WTC11 (cell line): ENCODE measurements around the gene HHIPL1. TPM values are rescaled to one million over a fixed set of nuclear protein-coding genes. Genes with fewer than 3 reads are reported as not detected.

ENCODE experiments used
- ATAC-seq: fragments of 200-7000 bp; cut with Tn5 transposase; 2 replicates; pipeline ENCODE4 v1.10.0; 2021; ENCODE audit warnings: mild to moderate bottlenecking, moderate library complexity
- CTCF ChIA-PET: fragments of 300-600 bp; sonication (Branson Sonifier 250); formaldehyde crosslinking; loops from one replicate; lab custom pipeline; 2021; ENCODE audit warnings: antibody characterized with exemption; lab: Charles Lee
- POLR2A ChIA-PET: fragments of 350-600 bp; sonication (Branson Sonifier 250); formaldehyde crosslinking; loops from one replicate; lab custom pipeline; 2021; ENCODE audit warnings: antibody characterized with exemption; lab: Charles Lee
- DNase-seq: peaks from one replicate; pipeline ENCODE4 v3.0.0; 2021; ENCODE audit warnings: low spot score
- H3K27ac Mint-ChIP-seq: 2 replicates; pipeline ENCODE4 v1.8.0; 2021; ENCODE audit warnings: mixed read lengths
- H3K27me3 Mint-ChIP-seq: 2 replicates; pipeline ENCODE4 v1.8.0; 2021; ENCODE audit warnings: low read depth, mild to moderate bottlenecking, moderate library complexity, mixed read lengths
- H3K36me3 Mint-ChIP-seq: 2 replicates; pipeline ENCODE4 v1.8.0; 2021; ENCODE audit warnings: mixed read lengths
- H3K4me1 Mint-ChIP-seq: 2 replicates; pipeline ENCODE4 v1.8.0; 2022; ENCODE audit warnings: mixed read lengths
- H3K4me3 Mint-ChIP-seq: 2 replicates; pipeline ENCODE4 v1.8.0; 2021; ENCODE audit warnings: mild to moderate bottlenecking, moderate library complexity, mixed read lengths
- H3K9me3 Mint-ChIP-seq: 2 replicates; pipeline ENCODE4 v1.8.0; 2021; ENCODE audit warnings: mixed read lengths
- ATF1 ChIP-seq: sonication (generic); formaldehyde crosslinking; IDR thresholded peaks from 2 replicates; pipeline ENCODE4 v1.8.1; 2023; ENCODE audit warnings: mild to moderate bottlenecking, moderate library complexity, missing genetic modification reagents
- CBFB ChIP-seq: sonication (generic); formaldehyde crosslinking; IDR thresholded peaks from 2 replicates; pipeline ENCODE4 v1.8.1; 2022; ENCODE audit warnings: mild to moderate bottlenecking, low read depth, missing genetic modification reagents
- CREM ChIP-seq: sonication (generic); formaldehyde crosslinking; IDR thresholded peaks from 2 replicates; pipeline ENCODE4 v1.8.1; 2022; ENCODE audit warnings: mild to moderate bottlenecking, missing genetic modification reagents, moderate library complexity
- EMX1 ChIP-seq: fragments of 250-450 bp; sonication (Bioruptor Pico); IDR thresholded peaks from 2 replicates; pipeline ENCODE4 v1.8.0; 2021; ENCODE audit warnings: mild to moderate bottlenecking
- ETV6 ChIP-seq: sonication (generic); formaldehyde crosslinking; IDR thresholded peaks from 2 replicates; pipeline ENCODE4 v1.8.1; 2022; ENCODE audit warnings: mild to moderate bottlenecking, missing genetic modification reagents
- GRHL2 ChIP-seq: fragments of 250-450 bp; sonication (Bioruptor Pico); IDR thresholded peaks from 2 replicates; pipeline ENCODE4 v1.8.0; 2022; ENCODE audit warnings: mild to moderate bottlenecking, moderate library complexity; ENCODE audit not compliant: insufficient replicate concordance, severe bottlenecking
- MXD4 ChIP-seq: fragments of 250-450 bp; sonication (Bioruptor Pico); IDR thresholded peaks from 2 replicates; pipeline ENCODE4 v1.8.0; 2021; ENCODE audit warnings: mild to moderate bottlenecking, moderate library complexity, borderline replicate concordance
- NFYB ChIP-seq: sonication (generic); formaldehyde crosslinking; conservative IDR thresholded peaks from 2 replicates; pipeline ENCODE4 v1.8.0; 2022; ENCODE audit warnings: low read depth, missing genetic modification reagents
- OVOL2 ChIP-seq: fragments of 250-450 bp; sonication (Bioruptor Pico); IDR thresholded peaks from 2 replicates; pipeline ENCODE4 v1.9.0; 2021; ENCODE audit warnings: mild to moderate bottlenecking, borderline replicate concordance
- PRRX2 ChIP-seq: fragments of 250-450 bp; sonication (Bioruptor Pico); IDR thresholded peaks from 2 replicates; pipeline ENCODE4 v1.8.0; 2021; ENCODE audit warnings: mild to moderate bottlenecking
- TEAD4 ChIP-seq: sonication (generic); formaldehyde crosslinking; IDR thresholded peaks from 2 replicates; pipeline ENCODE4 v1.8.0; 2022; ENCODE audit warnings: mild to moderate bottlenecking, missing genetic modification reagents
- ZNF138 ChIP-seq: sonication (generic); formaldehyde crosslinking; conservative IDR thresholded peaks from 2 replicates; pipeline ENCODE4 v1.8.1; 2022; ENCODE audit warnings: mild to moderate bottlenecking, moderate library complexity, missing genetic modification reagents
- total RNA-seq: library from RNA; stranded (reverse); gene quantifications from 3 replicates; pipeline ENCODE4 v1.2.3, GENCODE V29; 2021
- TF ChIP-seq, protein P1 (sequence below): fragments of 250-450 bp; sonication (Bioruptor Pico); IDR thresholded peaks from 2 replicates; pipeline ENCODE4 v1.9.0; 2021; ENCODE audit warnings: mild to moderate bottlenecking, borderline replicate concordance
- TF ChIP-seq, protein P2 (sequence below): sonication (generic); formaldehyde crosslinking; IDR thresholded peaks from 2 replicates; pipeline ENCODE4 v1.8.1; 2022; ENCODE audit warnings: low read depth, missing genetic modification reagents, borderline replicate concordance
- TF ChIP-seq, protein P3 (sequence below): fragments of 200-600 bp; IDR thresholded peaks from 2 replicates; pipeline ENCODE4 v1.8.0; 2022; ENCODE audit warnings: antibody characterized with exemption
- TF ChIP-seq, protein P4 (sequence below): fragments of 250-450 bp; sonication (Bioruptor Pico); IDR thresholded peaks from 2 replicates; pipeline ENCODE4 v2.1.2; 2022; ENCODE audit warnings: mild to moderate bottlenecking, moderate library complexity

The HHIPL1 gene
- total RNA-seq, 1 experiment from 2014 or later = 1.5 TPM

- ATAC-seq (no peak), DNase-seq (no peak)
- H3K27ac Mint-ChIP-seq = no peak overlapping the region
- H3K27me3 Mint-ChIP-seq = peaks cover 3% of the 10 kb centered on the region; the same call in 1 of the 2 replicates
- H3K4me1 Mint-ChIP-seq = peaks cover 32% of the 10 kb centered on the region
- H3K9me3 Mint-ChIP-seq = peaks cover 15% of the 10 kb centered on the region
- CTCF ChIA-PET = interaction anchor here (2.8 kb wide), 1 partner anchor 10 kb away, joined by 12 read pairs; the partner anchor contains the start of gene CYP46A1
- no peak overlapping the region for H3K4me3 Mint-ChIP-seq
- TF ChIP-seq, protein P1, sequence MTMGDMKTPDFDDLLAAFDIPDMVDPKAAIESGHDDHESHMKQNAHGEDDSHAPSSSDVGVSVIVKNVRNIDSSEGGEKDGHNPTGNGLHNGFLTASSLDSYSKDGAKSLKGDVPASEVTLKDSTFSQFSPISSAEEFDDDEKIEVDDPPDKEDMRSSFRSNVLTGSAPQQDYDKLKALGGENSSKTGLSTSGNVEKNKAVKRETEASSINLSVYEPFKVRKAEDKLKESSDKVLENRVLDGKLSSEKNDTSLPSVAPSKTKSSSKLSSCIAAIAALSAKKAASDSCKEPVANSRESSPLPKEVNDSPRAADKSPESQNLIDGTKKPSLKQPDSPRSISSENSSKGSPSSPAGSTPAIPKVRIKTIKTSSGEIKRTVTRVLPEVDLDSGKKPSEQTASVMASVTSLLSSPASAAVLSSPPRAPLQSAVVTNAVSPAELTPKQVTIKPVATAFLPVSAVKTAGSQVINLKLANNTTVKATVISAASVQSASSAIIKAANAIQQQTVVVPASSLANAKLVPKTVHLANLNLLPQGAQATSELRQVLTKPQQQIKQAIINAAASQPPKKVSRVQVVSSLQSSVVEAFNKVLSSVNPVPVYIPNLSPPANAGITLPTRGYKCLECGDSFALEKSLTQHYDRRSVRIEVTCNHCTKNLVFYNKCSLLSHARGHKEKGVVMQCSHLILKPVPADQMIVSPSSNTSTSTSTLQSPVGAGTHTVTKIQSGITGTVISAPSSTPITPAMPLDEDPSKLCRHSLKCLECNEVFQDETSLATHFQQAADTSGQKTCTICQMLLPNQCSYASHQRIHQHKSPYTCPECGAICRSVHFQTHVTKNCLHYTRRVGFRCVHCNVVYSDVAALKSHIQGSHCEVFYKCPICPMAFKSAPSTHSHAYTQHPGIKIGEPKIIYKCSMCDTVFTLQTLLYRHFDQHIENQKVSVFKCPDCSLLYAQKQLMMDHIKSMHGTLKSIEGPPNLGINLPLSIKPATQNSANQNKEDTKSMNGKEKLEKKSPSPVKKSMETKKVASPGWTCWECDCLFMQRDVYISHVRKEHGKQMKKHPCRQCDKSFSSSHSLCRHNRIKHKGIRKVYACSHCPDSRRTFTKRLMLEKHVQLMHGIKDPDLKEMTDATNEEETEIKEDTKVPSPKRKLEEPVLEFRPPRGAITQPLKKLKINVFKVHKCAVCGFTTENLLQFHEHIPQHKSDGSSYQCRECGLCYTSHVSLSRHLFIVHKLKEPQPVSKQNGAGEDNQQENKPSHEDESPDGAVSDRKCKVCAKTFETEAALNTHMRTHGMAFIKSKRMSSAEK (CRISPR knock-in tag) = no peak
- no peak for TF ChIP-seq EMX1
- TF ChIP-seq OVOL2 (CRISPR knock-in tag) = no peak
- TF ChIP-seq GRHL2 = no peak
- TF ChIP-seq, protein P2, sequence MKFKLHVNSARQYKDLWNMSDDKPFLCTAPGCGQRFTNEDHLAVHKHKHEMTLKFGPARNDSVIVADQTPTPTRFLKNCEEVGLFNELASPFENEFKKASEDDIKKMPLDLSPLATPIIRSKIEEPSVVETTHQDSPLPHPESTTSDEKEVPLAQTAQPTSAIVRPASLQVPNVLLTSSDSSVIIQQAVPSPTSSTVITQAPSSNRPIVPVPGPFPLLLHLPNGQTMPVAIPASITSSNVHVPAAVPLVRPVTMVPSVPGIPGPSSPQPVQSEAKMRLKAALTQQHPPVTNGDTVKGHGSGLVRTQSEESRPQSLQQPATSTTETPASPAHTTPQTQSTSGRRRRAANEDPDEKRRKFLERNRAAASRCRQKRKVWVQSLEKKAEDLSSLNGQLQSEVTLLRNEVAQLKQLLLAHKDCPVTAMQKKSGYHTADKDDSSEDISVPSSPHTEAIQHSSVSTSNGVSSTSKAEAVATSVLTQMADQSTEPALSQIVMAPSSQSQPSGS = no peak
- TF ChIP-seq CREM (CRISPR knock-in tag) = no peak
- no peak for TF ChIP-seq ETV6 (CRISPR knock-in tag)
- POLR2A ChIA-PET = no interaction called here
- H3K36me3 Mint-ChIP-seq = peaks cover 8% of the 10 kb centered on the region
Observed at GRCh38 chr14:99674064-99674650, 29.2 kb downstream of the HHIPL1 start.

- TF ChIP-seq ZNF138 (CRISPR knock-in tag) (no peak), NFYB (CRISPR knock-in tag) (no peak)
- TF ChIP-seq, protein P3, sequence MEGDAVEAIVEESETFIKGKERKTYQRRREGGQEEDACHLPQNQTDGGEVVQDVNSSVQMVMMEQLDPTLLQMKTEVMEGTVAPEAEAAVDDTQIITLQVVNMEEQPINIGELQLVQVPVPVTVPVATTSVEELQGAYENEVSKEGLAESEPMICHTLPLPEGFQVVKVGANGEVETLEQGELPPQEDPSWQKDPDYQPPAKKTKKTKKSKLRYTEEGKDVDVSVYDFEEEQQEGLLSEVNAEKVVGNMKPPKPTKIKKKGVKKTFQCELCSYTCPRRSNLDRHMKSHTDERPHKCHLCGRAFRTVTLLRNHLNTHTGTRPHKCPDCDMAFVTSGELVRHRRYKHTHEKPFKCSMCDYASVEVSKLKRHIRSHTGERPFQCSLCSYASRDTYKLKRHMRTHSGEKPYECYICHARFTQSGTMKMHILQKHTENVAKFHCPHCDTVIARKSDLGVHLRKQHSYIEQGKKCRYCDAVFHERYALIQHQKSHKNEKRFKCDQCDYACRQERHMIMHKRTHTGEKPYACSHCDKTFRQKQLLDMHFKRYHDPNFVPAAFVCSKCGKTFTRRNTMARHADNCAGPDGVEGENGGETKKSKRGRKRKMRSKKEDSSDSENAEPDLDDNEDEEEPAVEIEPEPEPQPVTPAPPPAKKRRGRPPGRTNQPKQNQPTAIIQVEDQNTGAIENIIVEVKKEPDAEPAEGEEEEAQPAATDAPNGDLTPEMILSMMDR = no peak
- no peak for DNase-seq
- H3K27me3 Mint-ChIP-seq = peaks cover 3% of the 10 kb centered on the region; the same call in 1 of the 2 replicates
- no peak overlapping the region for H3K4me3 Mint-ChIP-seq
- peaks cover 8% of the 10 kb centered on the region for H3K36me3 Mint-ChIP-seq
- no peak for ATAC-seq
- ChIA-PET POLR2A (no interaction called here), CTCF (interaction anchor here (2.8 kb wide), 1 partner anchor 9 kb away, joined by 12 read pairs; the partner anchor contains the start of gene CYP46A1)
- H3K27ac Mint-ChIP-seq = no peak overlapping the region
- peaks cover 20% of the 10 kb centered on the region for H3K9me3 Mint-ChIP-seq
- peaks cover 30% of the 10 kb centered on the region for H3K4me1 Mint-ChIP-seq
Observed at GRCh38 chr14:99674776-99675381, 29.9 kb downstream of the HHIPL1 start.

- TF ChIP-seq PRRX2 (CRISPR knock-in tag) = no peak
- TF ChIP-seq MXD4 (CRISPR knock-in tag) = no peak
- no peak for TF ChIP-seq ATF1 (CRISPR knock-in tag)
- no peak for TF ChIP-seq CBFB (CRISPR knock-in tag)
- TF ChIP-seq, protein P4, sequence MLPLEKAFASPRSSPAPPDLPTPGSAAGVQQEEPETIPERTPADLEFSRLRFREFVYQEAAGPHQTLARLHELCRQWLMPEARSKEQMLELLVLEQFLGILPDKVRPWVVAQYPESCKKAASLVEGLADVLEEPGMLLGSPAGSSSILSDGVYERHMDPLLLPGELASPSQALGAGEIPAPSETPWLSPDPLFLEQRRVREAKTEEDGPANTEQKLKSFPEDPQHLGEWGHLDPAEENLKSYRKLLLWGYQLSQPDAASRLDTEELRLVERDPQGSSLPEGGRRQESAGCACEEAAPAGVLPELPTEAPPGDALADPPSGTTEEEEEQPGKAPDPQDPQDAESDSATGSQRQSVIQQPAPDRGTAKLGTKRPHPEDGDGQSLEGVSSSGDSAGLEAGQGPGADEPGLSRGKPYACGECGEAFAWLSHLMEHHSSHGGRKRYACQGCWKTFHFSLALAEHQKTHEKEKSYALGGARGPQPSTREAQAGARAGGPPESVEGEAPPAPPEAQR (CRISPR knock-in tag) = no peak
- no peak for TF ChIP-seq TEAD4 (CRISPR knock-in tag)
- no peak for DNase-seq
- no peak for ATAC-seq
- ChIA-PET POLR2A (no interaction called here), CTCF (interaction anchor here (2.8 kb wide), 1 partner anchor 9 kb away, joined by 12 read pairs; the partner anchor contains the start of gene CYP46A1)
- peaks cover 3% of the 10 kb centered on the region; the same call in 1 of the 2 replicates for H3K27me3 Mint-ChIP-seq
- H3K9me3 Mint-ChIP-seq = peaks cover 20% of the 10 kb centered on the region
- no peak overlapping the region; the same call in 1 of the 2 replicates for H3K27ac Mint-ChIP-seq
- no peak overlapping the region for H3K4me3 Mint-ChIP-seq
- peaks cover 29% of the 10 kb centered on the region for H3K4me1 Mint-ChIP-seq
- peaks cover 8% of the 10 kb centered on the region for H3K36me3 Mint-ChIP-seq
Observed at GRCh38 chr14:99675382-99675835, 30.5 kb downstream of the HHIPL1 start.
